Endothelial cell of umbilical vein (primary cell): ENCODE data around the gene ZNF441. TPM values are rescaled to one million over a fixed set of nuclear protein-coding genes. Genes with fewer than 3 reads are reported as not detected.

ENCODE experiments used
- BruUV-seq: library from RNA; stranded (reverse); fragments of 400-500 nt; replicated peaks from 2 replicates; lab custom pipeline; 2021; lab: Mats Ljungman, UMichigan
- CTCF ChIA-PET: fragments of 300-600, 350-600 bp; sonication (Branson Sonifier 250); formaldehyde crosslinking; loops from one replicate; lab custom pipeline; 2021; ENCODE audit warnings: antibody characterized with exemption, inconsistent platforms; lab: Charles Lee
- POLR2A ChIA-PET: fragments of 300-600, 350-600 bp; sonication (Branson Sonifier 250); formaldehyde crosslinking; loops from one replicate; lab custom pipeline; 2021; ENCODE audit warnings: antibody characterized with exemption, inconsistent platforms; lab: Charles Lee
- DNase-seq: peaks from one replicate; pipeline ENCODE4 v3.0.0-alpha.2; 2011; ENCODE audit warnings: low read depth, low spot score
- FAIRE-seq: peaks from 2 replicates; lab custom pipeline; 2011; peaks lifted over from hg19 to GRCh38; lab: Jason Lieb, UNC
- H2AFZ ChIP-seq: 2 replicates; pipeline ENCODE4 v1.6.0; 2012; ENCODE audit warnings: low read depth, low read length, control low read depth, inconsistent platforms
- H3K27ac ChIP-seq: 2 replicates; pipeline ENCODE4 v1.5.1; 2011; ENCODE audit warnings: low read depth, mild to moderate bottlenecking, control low read depth, low read length, moderate library complexity; ENCODE audit not compliant: insufficient read depth
- H3K27me3 ChIP-seq, 2 experiments: 2 replicates each; pipeline versions ENCODE4 v1.6.0 to v1.6.1; 2011; ENCODE audit warnings: low read length in 2 of 2, mixed read lengths in 1 of 2; ENCODE audit not compliant: control insufficient read depth in 2 of 2, insufficient read depth in 2 of 2
- H3K36me3 ChIP-seq, 2 experiments: 2 replicates in 1 of 2; 3 replicates in 1 of 2; pipeline ENCODE4 v1.5.1; 2011; ENCODE audit warnings: low read length in 2 of 2, mild to moderate bottlenecking in 1 of 2, moderate library complexity in 1 of 2; ENCODE audit not compliant: control insufficient read depth in 2 of 2, insufficient read depth in 2 of 2; ENCODE audit errors: extremely low read depth in 1 of 2
- H3K4me1 ChIP-seq: 3 replicates; pipeline ENCODE4 v1.5.1; 2011; ENCODE audit warnings: mild to moderate bottlenecking, low read length; ENCODE audit not compliant: control insufficient read depth, insufficient read depth; ENCODE audit errors: extremely low read depth
- H3K4me2 ChIP-seq: 2 replicates; pipeline ENCODE4 v1.6.1; 2011; ENCODE audit warnings: low read length, control low read depth, mixed read lengths; ENCODE audit not compliant: insufficient read depth
- H3K4me3 ChIP-seq, 3 experiments: fragments of 200-600 bp in 1 of 3; sonication (generic), shearing (Covaris generic) in 1 of 3; replicated peaks in 1 of 3; 2 replicates each; pipeline ENCODE4 v1.5.1; 2011 to 2016; ENCODE audit warnings: control low read depth in 3 of 3, low read length in 3 of 3, mild to moderate bottlenecking in 2 of 3, inconsistent platforms in 1 of 3, low read depth in 1 of 3, moderate library complexity in 1 of 3; ENCODE audit not compliant: insufficient read depth in 1 of 3
- H3K79me2 ChIP-seq: 2 replicates; pipeline ENCODE4 v1.6.0; 2012; ENCODE audit warnings: low read length, inconsistent platforms; ENCODE audit not compliant: control insufficient read depth, insufficient read depth
- H3K9ac ChIP-seq: replicated peaks from 2 replicates; pipeline ENCODE3; 2011; ENCODE audit warnings: low read length, control low read depth; ENCODE audit not compliant: insufficient read depth; ENCODE audit errors: extremely low read depth
- H3K9me1 ChIP-seq: replicated peaks from 3 replicates; pipeline ENCODE4 v1.6.0; 2011; ENCODE audit warnings: mild to moderate bottlenecking, low read length; ENCODE audit not compliant: control insufficient read depth, insufficient read depth; ENCODE audit errors: extremely low read depth
- H3K9me3 ChIP-seq: replicated peaks from 2 replicates; pipeline ENCODE4 v1.5.1; 2012; ENCODE audit warnings: low read length, inconsistent platforms; ENCODE audit not compliant: control insufficient read depth, insufficient read depth
- H4K20me1 ChIP-seq: replicated peaks from 2 replicates; pipeline ENCODE3; 2011; ENCODE audit warnings: mild to moderate bottlenecking, low read length; ENCODE audit not compliant: control insufficient read depth, insufficient read depth; ENCODE audit errors: extremely low read depth
- EZH2 ChIP-seq: IDR thresholded peaks from 2 replicates; pipeline ENCODE4 v1.6.1; 2012; ENCODE audit warnings: borderline replicate concordance, low read depth, mild to moderate bottlenecking, moderate library complexity, low read length, inconsistent platforms; ENCODE audit not compliant: severe bottlenecking
- FOS ChIP-seq: IDR thresholded peaks from 2 replicates; pipeline ENCODE4 v1.6.1; 2011; ENCODE audit warnings: mild to moderate bottlenecking, low read length, moderate library complexity, borderline replicate concordance; ENCODE audit not compliant: insufficient read depth
- GATA2 ChIP-seq: IDR thresholded peaks from 2 replicates; pipeline ENCODE4 v1.7.0; 2011; ENCODE audit warnings: low read depth, mild to moderate bottlenecking, moderate library complexity, mixed read lengths, low read length; ENCODE audit not compliant: insufficient read length, insufficient read depth
- JUN ChIP-seq: IDR thresholded peaks from 2 replicates; pipeline ENCODE4 v1.6.1; 2011; ENCODE audit warnings: borderline replicate concordance, low read depth; ENCODE audit not compliant: insufficient read length, insufficient read depth
- MAX ChIP-seq: IDR thresholded peaks from 2 replicates; pipeline ENCODE4 v1.6.1; 2011; ENCODE audit not compliant: insufficient read depth, insufficient read length
- POLR2A ChIP-seq: IDR thresholded peaks from 2 replicates; pipeline ENCODE4 v1.6.1; 2012; ENCODE audit warnings: low read depth, mild to moderate bottlenecking, control low read depth, low read length
- POLR2AphosphoS5 ChIP-seq: IDR thresholded peaks from 2 replicates; pipeline ENCODE4 v1.6.1; 2012; ENCODE audit warnings: low read depth, mild to moderate bottlenecking, control low read depth, low read length, moderate library complexity; ENCODE audit not compliant: insufficient read depth
- dilution Hi-C: fragments of 300-500 bp; cut with MboI; formaldehyde crosslinking; loops from one replicate; pipeline ENCODE4 v1.15.0; 2019; ENCODE audit warnings: low sequenced_read_pairs; ENCODE audit not compliant: extremely low pct_ligation_motif_present
- intact Hi-C: fragments of 100-400 bp; cut with micrococcal nuclease; formaldehyde crosslinking; loops from one replicate; pipeline ENCODE4 v1.10.0; 2022
- polyA plus RNA-seq, 4 experiments: library from polyadenylated mRNA; depleted of rRNA in 3 of 4; stranded (reverse) in 3 of 4; unstranded in 1 of 4; fragments of >200 nt; gene quantifications; 2 replicates each; pipeline versions ENCODE4 v1.2.1 to v1.2.3, GENCODE V29; 2011 to 2012; ENCODE audit warnings: missing spikeins in 1 of 4
- total RNA-seq: library from RNA; stranded (reverse); gene quantifications from 2 replicates; pipeline ENCODE4 v1.2.3, GENCODE V29; 2021

ZNF441 gene
- total and polyA plus RNA-seq, 2 donors (not counting 3 experiments of a cell fraction or from before 2014, with no cell fraction given): 1.9 to 4.5 TPM

- H3K9me3 ChIP-seq: no peaks in the 10 kb centered on the region
- H3K36me3 ChIP-seq: no peaks in the 10 kb centered on the region
- H3K27me3 ChIP-seq: no peaks in the 10 kb centered on the region
- H3K9ac ChIP-seq: peak overlapping the region; percentile 80
- no peaks in the 10 kb centered on the region for H3K9me1 ChIP-seq
- peak overlapping the region; percentile 66 to 90 (median 83) for H3K4me3 ChIP-seq
- ChIA-PET CTCF (interaction anchor here (1.0 to 3.9 kb wide), 6 partner anchors 37 to 65 kb away, joined by 3 to 26 read pairs (median 4); partner anchors contain the start of gene ZNF491), POLR2A (no interaction called here)
- H3K79me2 ChIP-seq: peaks cover 26% of the 10 kb centered on the region
- dilution Hi-C loops: no loop called here
- TSS peak; percentile 33 for BruUV-seq
- peaks cover 13% of the 10 kb centered on the region for H3K4me1 ChIP-seq
- peak overlapping the region; percentile 73 for H3K4me2 ChIP-seq
- peak; percentile 8 for FAIRE-seq
- H4K20me1 ChIP-seq: no peaks in the 10 kb centered on the region
- intact Hi-C loops: loop anchor here (1.0 to 5.0 kb wide), 5 partner anchors 38 to 141 kb away; partner anchors contain the start of genes ZNF440 and ZNF627
- TF ChIP-seq GATA2 (peak; percentile 47), MAX (no peak)
- H2AFZ ChIP-seq: peak overlapping the region; percentile 89
- DNase-seq: peak; percentile 34
- peak overlapping the region; percentile 66 for H3K27ac ChIP-seq
Observed at GRCh38 chr19:11737964-11738745, 28.6 kb upstream of the ZNF441 start.

- H3K4me1 ChIP-seq: peaks cover 13% of the 10 kb centered on the region
- H4K20me1 ChIP-seq: no peaks in the 10 kb centered on the region
- H3K9me1 ChIP-seq: no peaks in the 10 kb centered on the region
- H3K9ac ChIP-seq: peak within 1 kb of the TSS; percentile 80
- no peaks in the 10 kb centered on the region for H3K36me3 ChIP-seq
- DNase-seq (peak; percentile 99), FAIRE-seq (peak; percentile 100)
- H2AFZ ChIP-seq: peak within 1 kb of the TSS; percentile 96
- peak within 1 kb of the TSS; percentile 72 for H3K27ac ChIP-seq
- H3K4me2 ChIP-seq: peak within 1 kb of the TSS; percentile 80
- dilution Hi-C loops (no loop called here), intact Hi-C loops (loop anchor here (1.0 to 5.0 kb wide), 6 partner anchors 27 to 142 kb away; partner anchors contain the start of genes ZNF440, ZNF441 and ZNF627)
- ChIA-PET POLR2A (no interaction called here), CTCF (interaction anchor here (1.0 to 3.9 kb wide), 6 partner anchors 28 to 66 kb away, joined by 3 to 26 read pairs (median 4); partner anchors contain the start of genes ZNF441 and ZNF491)
- TSS peak; percentile 56 for BruUV-seq
- no peaks in the 10 kb centered on the region for H3K27me3 ChIP-seq
- H3K4me3 ChIP-seq: peak within 1 kb of the TSS; percentile 66 to 90 (median 83)
- peaks cover 19% of the 10 kb centered on the region for H3K79me2 ChIP-seq
- no peaks in the 10 kb centered on the region for H3K9me3 ChIP-seq
- TF ChIP-seq POLR2A (peak; percentile 86), EZH2 (no peak), JUN (peak; percentile 30), POLR2AphosphoS5 (peak; percentile 84), FOS (peak; percentile 7), GATA2 (peak; percentile 76)
Observed at GRCh38 chr19:11738746-11739620, 27.8 kb upstream of the ZNF441 start, which contains the start of gene ZNF823. Gene ZNF823, minus strand, starts transcription at chr19:11738946. Its CDS starts 127 bp downstream, at chr19:11738819.
